ENCODE results near the gene NUTM1. TPM values are rescaled to one million over a fixed set of nuclear protein-coding genes. Genes with fewer than 3 reads are reported as not detected.

NUTM1 gene
- total and polyA plus RNA-seq, 2 of the 13 experiments (the other 11 are each of a cell fraction or from before 2014, with no cell fraction given), result not detected

DNA sequence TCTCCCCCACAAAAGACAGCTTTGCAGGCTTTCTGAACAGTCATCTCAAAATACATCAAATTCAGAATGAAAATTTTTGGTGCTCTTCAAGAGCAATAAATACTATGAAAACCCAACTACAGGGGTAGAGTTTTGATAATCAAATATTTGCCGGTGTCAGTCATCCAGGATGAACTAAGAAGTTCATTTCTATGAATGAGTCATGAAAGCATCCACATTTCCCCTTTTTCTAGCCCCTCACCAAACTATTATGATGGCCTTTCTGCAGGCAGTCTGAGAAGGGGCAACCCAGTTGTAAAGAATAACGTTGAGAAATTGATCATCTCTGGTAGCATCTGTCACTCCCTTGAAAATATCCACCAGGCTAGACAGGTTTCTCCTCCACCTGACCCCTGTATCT lies 27.0 kb downstream of the NUTM1 start:
- ChIA-PET POLR2A (no interaction called here), CTCF (ENCODE audit: low intra/inter-chr PET ratio, low total read pairs) (no interaction called here)
- Histone ChIP-seq H3K4me2 (ENCODE audit: low read depth, low read length) (no peak overlapping the region), H2AFZ (ENCODE audit: low read length) (no peak overlapping the region), H3K36me3 (replicated peaks in 1 of 2; ENCODE audit: control insufficient read depth in 1 of 2, insufficient read depth in 2 of 2, low read length in 2 of 2) (no peaks in the 10 kb centered on the region), H3K4me1 (ENCODE audit: insufficient read depth, low read length) (peaks cover 20% of the 10 kb centered on the region), H3K79me2 (ENCODE audit: insufficient read depth, low read length) (no peaks in the 10 kb centered on the region), H3K4me3 (replicated peaks in 1 of 3; ENCODE audit: insufficient read depth in 1 of 3, low read depth in 2 of 3, low read length in 3 of 3) (no peak overlapping the region), H3K27me3 (ENCODE audit: control insufficient read depth in 1 of 2, insufficient read depth in 2 of 2, low read length in 2 of 2) (no peaks in the 10 kb centered on the region), H4K20me1 (ENCODE audit: insufficient read depth, low read length) (no peaks in the 10 kb centered on the region), H3K9me3 (ENCODE audit: low read length) (no peaks in the 10 kb centered on the region), H3K9ac (ENCODE audit: insufficient read depth, low read depth, low read length) (no peak overlapping the region), H3K27ac (ENCODE audit: extremely low read length, insufficient read depth, low read length) (no peak overlapping the region)
- intact Hi-C loops (cut with micrococcal nuclease; ENCODE audit: unreplicated experiment) (no loop called here), in situ Hi-C loops (cut with HindIII; ENCODE audit: extremely low pct_ligation_motif_present, low pct_unique_long_range_greater_than_20kb) (loop anchor here (10.0 to 25.0 kb wide), 2 partner anchors 135 to 308 kb away; no protein-coding TSS in a partner anchor)
- WGBS (ENCODE audit: low lambda C conversion rate), result 25% methylated on average over 2 of the region's 2 CpGs
- TF ChIP-seq YY1 (IDR thresholded peaks at IDR 0.05; ENCODE audit: insufficient read depth, insufficient replicate concordance, low read depth, low read length) (no peak), SRY (CRISPR knock-in tag; IDR thresholded peaks at IDR 0.05) (no peak), ZNF850 (CRISPR knock-in tag; conservative IDR thresholded peaks at IDR 0.05) (no peak), HDAC2 (CRISPR knock-in tag; IDR thresholded peaks at IDR 0.05) (no peak), HNRNPLL (IDR thresholded peaks at IDR 0.05; ENCODE audit: low read depth, low read length, poor library complexity, severe bottlenecking) (no peak), ZNF263 (CRISPR knock-in tag; IDR thresholded peaks at IDR 0.05) (no peak), PRPF4 (IDR thresholded peaks at IDR 0.05; ENCODE audit: low read depth, low read length, poor library complexity, severe bottlenecking) (no peak), ZNF558 (CRISPR knock-in tag; IDR thresholded peaks at IDR 0.05; ENCODE audit: borderline replicate concordance) (no peak), JUN (CRISPR knock-in tag; IDR thresholded peaks at IDR 0.05) (no peak), MTF1 (CRISPR knock-in tag; IDR thresholded peaks at IDR 0.05) (no peak), MAFK (conservative IDR thresholded peaks at IDR 0.05 in 1 of 2, IDR thresholded peaks at IDR 0.05 in 1 of 2; ENCODE audit: low read length in 2 of 2) (no peak), TFDP1 (CRISPR knock-in tag; IDR thresholded peaks at IDR 0.05; ENCODE audit: borderline replicate concordance) (no peak), ZNF101 (CRISPR knock-in tag; IDR thresholded peaks at IDR 0.05; ENCODE audit: borderline replicate concordance, low read depth) (no peak), TARDBP (CRISPR knock-in tag; IDR thresholded peaks at IDR 0.05) (no peak), NAIF1 (CRISPR knock-in tag; IDR thresholded peaks at IDR 0.05; ENCODE audit: borderline replicate concordance) (no peak)
- TF ChIP-seq, protein P1, sequence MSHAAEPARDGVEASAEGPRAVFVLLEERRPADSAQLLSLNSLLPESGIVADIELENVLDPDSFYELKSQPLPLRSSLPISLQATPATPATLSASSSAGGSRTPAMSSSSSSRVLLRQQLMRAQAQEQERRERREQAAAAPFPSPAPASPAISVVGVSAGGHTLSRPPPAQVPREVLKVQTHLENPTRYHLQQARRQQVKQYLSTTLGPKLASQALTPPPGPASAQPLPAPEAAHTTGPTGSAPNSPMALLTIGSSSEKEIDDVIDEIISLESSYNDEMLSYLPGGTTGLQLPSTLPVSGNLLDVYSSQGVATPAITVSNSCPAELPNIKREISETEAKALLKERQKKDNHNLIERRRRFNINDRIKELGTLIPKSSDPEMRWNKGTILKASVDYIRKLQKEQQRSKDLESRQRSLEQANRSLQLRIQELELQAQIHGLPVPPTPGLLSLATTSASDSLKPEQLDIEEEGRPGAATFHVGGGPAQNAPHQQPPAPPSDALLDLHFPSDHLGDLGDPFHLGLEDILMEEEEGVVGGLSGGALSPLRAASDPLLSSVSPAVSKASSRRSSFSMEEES (CRISPR knock-in tag; IDR thresholded peaks at IDR 0.05), result no peak
- DNase-seq (ENCODE audit: low spot score) (no peak), ATAC-seq (no peak), FAIRE-seq (no peak)
- BruUV-seq (replicated peaks), result no TSS peak
